ENCODE data around the gene PRRT1B.

Gene PRRT1B

GRCh38 chr9:131516100-131516499 is 29.2 kb upstream of the PRRT1B start:
- no peak for DNase-seq (ENCODE audit: low read depth)
- no peak overlapping the region for H3K4me3 ChIP-seq (ENCODE audit: low read length)
- TF ChIP-seq, protein P1, sequence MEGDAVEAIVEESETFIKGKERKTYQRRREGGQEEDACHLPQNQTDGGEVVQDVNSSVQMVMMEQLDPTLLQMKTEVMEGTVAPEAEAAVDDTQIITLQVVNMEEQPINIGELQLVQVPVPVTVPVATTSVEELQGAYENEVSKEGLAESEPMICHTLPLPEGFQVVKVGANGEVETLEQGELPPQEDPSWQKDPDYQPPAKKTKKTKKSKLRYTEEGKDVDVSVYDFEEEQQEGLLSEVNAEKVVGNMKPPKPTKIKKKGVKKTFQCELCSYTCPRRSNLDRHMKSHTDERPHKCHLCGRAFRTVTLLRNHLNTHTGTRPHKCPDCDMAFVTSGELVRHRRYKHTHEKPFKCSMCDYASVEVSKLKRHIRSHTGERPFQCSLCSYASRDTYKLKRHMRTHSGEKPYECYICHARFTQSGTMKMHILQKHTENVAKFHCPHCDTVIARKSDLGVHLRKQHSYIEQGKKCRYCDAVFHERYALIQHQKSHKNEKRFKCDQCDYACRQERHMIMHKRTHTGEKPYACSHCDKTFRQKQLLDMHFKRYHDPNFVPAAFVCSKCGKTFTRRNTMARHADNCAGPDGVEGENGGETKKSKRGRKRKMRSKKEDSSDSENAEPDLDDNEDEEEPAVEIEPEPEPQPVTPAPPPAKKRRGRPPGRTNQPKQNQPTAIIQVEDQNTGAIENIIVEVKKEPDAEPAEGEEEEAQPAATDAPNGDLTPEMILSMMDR (IDR thresholded peaks at IDR 0.05; ENCODE audit: insufficient read depth, low read depth, low read length, missing control alignments), result no peak

GRCh38 chr9:131516930-131517329 is 28.4 kb upstream of the PRRT1B start:
- H3K4me3 ChIP-seq (ENCODE audit: low read length), result no peak overlapping the region
- DNase-seq (ENCODE audit: low read depth), result no peak
- TF ChIP-seq, protein P1 (IDR thresholded peaks at IDR 0.05; ENCODE audit: insufficient read depth, low read depth, low read length, missing control alignments), result no peak

- H3K4me3 ChIP-seq (ENCODE audit: low read length), result no peak overlapping the region
- DNase-seq (ENCODE audit: low read depth), result no peak
- TF ChIP-seq, protein P1 (IDR thresholded peaks at IDR 0.05; ENCODE audit: insufficient read depth, low read depth, low read length, missing control alignments), result no peak
Observed at GRCh38 chr9:131517761-131518190, 27.5 kb upstream of the PRRT1B start.

GRCh38 chr9:131518553-131518952 is 26.8 kb upstream of the PRRT1B start:
- TF ChIP-seq, protein P1 (IDR thresholded peaks at IDR 0.05; ENCODE audit: insufficient read depth, low read depth, low read length, missing control alignments), result no peak
- no peak overlapping the region for H3K4me3 ChIP-seq (ENCODE audit: low read length)
- DNase-seq (ENCODE audit: low read depth), result no peak

DNA sequence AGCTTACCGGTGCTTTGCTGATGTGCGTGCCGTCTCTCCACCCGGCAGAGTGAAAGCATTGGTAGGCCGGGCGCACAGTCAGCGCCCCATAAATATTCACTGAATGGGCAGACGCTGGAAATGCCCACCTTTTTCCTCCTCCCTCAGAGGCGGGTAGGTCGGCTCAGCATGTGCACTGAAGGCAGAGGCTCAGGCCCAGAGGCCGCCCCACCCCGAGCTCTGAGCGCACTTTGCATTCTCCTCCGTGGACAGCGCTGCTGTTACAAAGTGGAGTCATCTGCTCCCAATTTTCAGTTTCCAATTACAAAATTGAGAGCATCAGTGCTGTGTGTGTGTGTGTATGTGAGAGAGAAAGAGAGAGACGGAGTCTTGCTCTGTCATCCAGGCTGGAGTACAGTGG is 24.8 kb upstream of the PRRT1B start:
- TF ChIP-seq, protein P1 (IDR thresholded peaks at IDR 0.05; ENCODE audit: insufficient read depth, low read depth, low read length, missing control alignments), result no peak
- DNase-seq (ENCODE audit: low read depth), result no peak
- no peak overlapping the region for H3K4me3 ChIP-seq (ENCODE audit: low read length)

DNA sequence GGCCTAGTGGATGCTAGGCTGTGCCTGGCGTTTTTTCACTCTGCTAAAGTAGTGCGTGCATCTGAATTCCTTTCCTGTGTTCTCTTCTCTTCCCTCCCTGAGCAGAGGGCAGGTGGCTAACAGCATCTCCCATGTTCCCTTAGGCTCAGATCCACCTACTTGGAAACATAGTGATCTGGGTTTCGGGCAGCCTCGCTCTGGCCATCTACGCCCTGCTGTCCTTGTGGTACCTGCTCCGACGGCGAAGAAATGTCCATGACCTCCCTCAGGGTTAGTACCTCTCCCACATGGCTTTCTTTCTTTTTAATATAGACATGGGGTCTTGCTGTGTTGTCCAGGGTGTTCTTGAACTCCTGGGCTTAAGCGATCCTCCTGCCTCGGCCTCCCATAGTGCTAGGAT is 24.1 kb upstream of the PRRT1B start:
- no peak for DNase-seq (ENCODE audit: low read depth)
- TF ChIP-seq, protein P1 (IDR thresholded peaks at IDR 0.05; ENCODE audit: insufficient read depth, low read depth, low read length, missing control alignments), result no peak
- H3K4me3 ChIP-seq (ENCODE audit: low read length), result no peak overlapping the region

GRCh38 chr9:131521822-131522221 is 23.5 kb upstream of the PRRT1B start:
- no peak overlapping the region for H3K4me3 ChIP-seq (ENCODE audit: low read length)
- TF ChIP-seq, protein P1 (IDR thresholded peaks at IDR 0.05; ENCODE audit: insufficient read depth, low read depth, low read length, missing control alignments), result no peak
- no peak for DNase-seq (ENCODE audit: low read depth)
